GM21786 (cell line): Measurements from ENCODE around the gene NUP210L.
"Not testable (repeated sequence)": the region's sequence is repeated elsewhere in the genome, so short reads cannot be mapped to it uniquely, and the experiment has no call there.

ENCODE experiments used
- ATAC-seq: cut with Tn5 transposase; IDR thresholded peaks from one replicate; pipeline ENCODE4 v1.9.1; 2021; ENCODE audit not compliant: unreplicated experiment

NUP210L gene

GRCh38 chr1:154100141-154100540 is 54.7 kb downstream of the NUP210L start:
- not testable (repeated sequence) for ATAC-seq

- no peak for ATAC-seq
Measured at GRCh38 chr1:154097873-154098272, 57.0 kb downstream of the NUP210L start.

GRCh38 chr1:154095456-154096060 is 59.3 kb downstream of the NUP210L start:
- ATAC-seq: no peak

- ATAC-seq: no peak
Measured at GRCh38 chr1:154094411-154094810, 60.5 kb downstream of the NUP210L start.

GRCh38 chr1:154093699-154094098 is 61.2 kb downstream of the NUP210L start:
- no peak for ATAC-seq

GRCh38 chr1:154091706-154092105 is 63.2 kb downstream of the NUP210L start:
- ATAC-seq: no peak

- ATAC-seq: no peak
Measured at GRCh38 chr1:154087574-154087973, 67.3 kb downstream of the NUP210L start.

- not testable (repeated sequence) for ATAC-seq
Measured at GRCh38 chr1:154083057-154083456, 71.8 kb downstream of the NUP210L start.

GRCh38 chr1:154081386-154082126 is 73.3 kb downstream of the NUP210L start:
- ATAC-seq: no peak

GRCh38 chr1:154076413-154076812 is 78.5 kb downstream of the NUP210L start:
- no peak for ATAC-seq

- no peak for ATAC-seq
Measured at GRCh38 chr1:154075746-154076145, 79.1 kb downstream of the NUP210L start.

- ATAC-seq: no peak
Measured at GRCh38 chr1:154062309-154062708, 92.6 kb downstream of the NUP210L start.

- ATAC-seq: not testable (repeated sequence)
Measured at GRCh38 chr1:154047436-154047835, 107.4 kb downstream of the NUP210L start.

GRCh38 chr1:154033697-154034096 is 121.2 kb downstream of the NUP210L start:
- ATAC-seq: not testable (repeated sequence)

GRCh38 chr1:154019940-154020339 is 134.9 kb downstream of the NUP210L start:
- no peak for ATAC-seq

- no peak for ATAC-seq
Measured at GRCh38 chr1:154019269-154019668, 135.6 kb downstream of the NUP210L start.

GRCh38 chr1:154014154-154014907 is 140.5 kb downstream of the NUP210L start:
- ATAC-seq: no peak

GRCh38 chr1:154012543-154012942 is 142.3 kb downstream of the NUP210L start:
- ATAC-seq: not testable (repeated sequence)

- ATAC-seq: no peak
Measured at GRCh38 chr1:154012129-154012528, 142.7 kb downstream of the NUP210L start.

GRCh38 chr1:154006136-154006535 is 148.7 kb downstream of the NUP210L start:
- ATAC-seq: no peak

GRCh38 chr1:154000420-154000819 is 154.5 kb downstream of the NUP210L start:
- ATAC-seq: no peak

- not testable (repeated sequence) for ATAC-seq
Measured at GRCh38 chr1:153996882-153997281, 158.0 kb downstream of the NUP210L start.
